Fibroblast of lung (primary cell): ENCODE data around the gene HM13.

Source experiments
- EZH2 ChIP-seq: IDR thresholded peaks from 2 replicates; pipeline ENCODE4 v1.5.1; 2012; ENCODE audit warnings: low read length, control low read depth, mild to moderate bottlenecking; ENCODE audit errors: missing control alignments
- TF ChIP-seq, protein P1 (sequence below), 2 donors: IDR thresholded peaks in 1 of 2; conservative IDR thresholded peaks in 1 of 2; 1 replicate in 1 of 2; 2 replicates in 1 of 2; pipeline ENCODE4 v1.5.1; 2011 to 2012; ENCODE audit warnings: low read length in 2 of 2, control low read depth in 1 of 2, inconsistent platforms in 1 of 2, low read depth in 1 of 2, mild to moderate bottlenecking in 1 of 2

DNA sequence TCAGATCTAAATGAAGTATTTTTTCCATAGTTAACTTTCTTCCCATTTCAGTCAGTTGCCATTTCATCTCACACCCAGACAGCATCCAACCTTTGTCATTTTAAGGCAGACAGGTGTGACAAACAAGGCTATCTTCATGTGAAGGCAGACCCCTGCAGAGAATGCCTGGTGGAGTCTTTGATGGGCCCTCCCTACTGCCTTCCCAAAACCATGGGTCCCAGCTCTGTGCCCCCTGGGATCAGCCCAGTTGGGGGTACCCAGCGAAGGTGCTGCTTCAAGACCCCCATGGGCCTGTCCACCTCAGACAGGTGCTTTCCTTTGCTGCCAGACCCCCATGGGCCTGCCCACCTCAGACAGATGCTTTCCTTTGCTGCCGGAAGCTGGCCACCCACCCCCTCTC, 62.5 kb downstream of the HM13 start:
- TF ChIP-seq, protein P1, sequence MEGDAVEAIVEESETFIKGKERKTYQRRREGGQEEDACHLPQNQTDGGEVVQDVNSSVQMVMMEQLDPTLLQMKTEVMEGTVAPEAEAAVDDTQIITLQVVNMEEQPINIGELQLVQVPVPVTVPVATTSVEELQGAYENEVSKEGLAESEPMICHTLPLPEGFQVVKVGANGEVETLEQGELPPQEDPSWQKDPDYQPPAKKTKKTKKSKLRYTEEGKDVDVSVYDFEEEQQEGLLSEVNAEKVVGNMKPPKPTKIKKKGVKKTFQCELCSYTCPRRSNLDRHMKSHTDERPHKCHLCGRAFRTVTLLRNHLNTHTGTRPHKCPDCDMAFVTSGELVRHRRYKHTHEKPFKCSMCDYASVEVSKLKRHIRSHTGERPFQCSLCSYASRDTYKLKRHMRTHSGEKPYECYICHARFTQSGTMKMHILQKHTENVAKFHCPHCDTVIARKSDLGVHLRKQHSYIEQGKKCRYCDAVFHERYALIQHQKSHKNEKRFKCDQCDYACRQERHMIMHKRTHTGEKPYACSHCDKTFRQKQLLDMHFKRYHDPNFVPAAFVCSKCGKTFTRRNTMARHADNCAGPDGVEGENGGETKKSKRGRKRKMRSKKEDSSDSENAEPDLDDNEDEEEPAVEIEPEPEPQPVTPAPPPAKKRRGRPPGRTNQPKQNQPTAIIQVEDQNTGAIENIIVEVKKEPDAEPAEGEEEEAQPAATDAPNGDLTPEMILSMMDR (conservative IDR thresholded peaks at IDR 0.05 in 1 of 2, IDR thresholded peaks at IDR 0.05 in 1 of 2; ENCODE audit: low read depth in 1 of 2, low read length in 2 of 2), result no peak
- TF ChIP-seq EZH2, result no peak
